GM12878 (cell line): ENCODE measurements around the gene SYNE4.

Experiments
- CEBPB ChIP-seq, 2 experiments: fragments of 150-350 bp in 1 of 2; IDR thresholded peaks; 2 replicates each; pipeline ENCODE4 v1.6.1; 2012 to 2014; ENCODE audit warnings: low read depth in 2 of 2, low read length in 2 of 2, borderline replicate concordance in 1 of 2, inconsistent platforms in 1 of 2
- EP300 ChIP-seq, 2 experiments: fragments of 150-350 bp in 1 of 2; IDR thresholded peaks; 2 replicates each; pipeline ENCODE4 v1.6.1; 2011 to 2012; ENCODE audit warnings: low read depth in 2 of 2, low read length in 2 of 2, borderline replicate concordance in 1 of 2, improper control_type of control experiment in 1 of 2, inconsistent platforms in 1 of 2; ENCODE audit not compliant: control insufficient read depth in 1 of 2
- POLR2A ChIP-seq: IDR thresholded peaks from 2 replicates; pipeline ENCODE4 v1.6.1; 2011; ENCODE audit warnings: low read depth, mild to moderate bottlenecking, low read length
- SIN3A ChIP-seq: IDR thresholded peaks from 2 replicates; pipeline ENCODE4 v1.6.1; 2012; ENCODE audit warnings: low read depth, low read length, improper control_type of control experiment

- no peak for TF ChIP-seq POLR2A
- no peak for TF ChIP-seq EP300 (IDR thresholded peaks at IDR 0.05; ENCODE audit: borderline replicate concordance in 1 of 2, control insufficient read depth in 1 of 2, low read depth in 2 of 2, low read length in 2 of 2)
- no peak for TF ChIP-seq SIN3A
- TF ChIP-seq CEBPB (IDR thresholded peaks at IDR 0.05; ENCODE audit: borderline replicate concordance in 1 of 2, low read depth in 2 of 2, low read length in 2 of 2) = no peak
Measured at GRCh38 chr19:35990771-35991730, 17.6 kb downstream of the SYNE4 start.
